Kidney (tissue), 14 donors: ENCODE results near the gene RCAN1. TPM values are rescaled to one million over a fixed set of nuclear protein-coding genes. Genes with fewer than 3 reads are reported as not detected.
"Not testable (repeated sequence)": the region's sequence is repeated elsewhere in the genome, so short reads cannot be mapped to it uniquely, and the experiment has no call there.

Experiments used
- DNase-seq, 5 donors: peaks; one replicate each; pipeline ENCODE4 v3.0.0-alpha.2; 2013 to 2020
- FAIRE-seq: peaks from 2 replicates; lab custom pipeline; 2012; peaks lifted over from hg19 to GRCh38; lab: Jason Lieb, UNC
- H3K27ac ChIP-seq, 2 donors: one replicate each; pipeline ENCODE4 v1.7.0; 2013; ENCODE audit warnings: low read depth in 2 of 2, low read length in 2 of 2, inconsistent platforms in 1 of 2
- H3K27me3 ChIP-seq: one replicate; pipeline ENCODE4 v1.7.1; 2013; ENCODE audit warnings: low read length, inconsistent platforms; ENCODE audit not compliant: control insufficient read depth, insufficient read depth
- H3K36me3 ChIP-seq, 3 donors: one replicate each; pipeline versions ENCODE4 v1.7.0 to v1.7.1; 2013; ENCODE audit warnings: low read length in 3 of 3, control low read depth in 1 of 3, inconsistent platforms in 1 of 3; ENCODE audit not compliant: insufficient read depth in 3 of 3, control insufficient read depth in 2 of 3
- H3K4me1 ChIP-seq, 3 donors: one replicate each; pipeline versions ENCODE4 v1.7.0 to v1.7.1; 2013; ENCODE audit warnings: low read length in 3 of 3, inconsistent platforms in 1 of 3, low read depth in 1 of 3; ENCODE audit not compliant: control insufficient read depth in 2 of 3, insufficient read depth in 2 of 3
- H3K4me3 ChIP-seq, 3 donors: one replicate each; pipeline versions ENCODE4 v1.7.0 to v1.8.1; 2013; ENCODE audit warnings: low read length in 3 of 3, control low read depth in 1 of 3, inconsistent platforms in 1 of 3
- H3K9ac ChIP-seq, 3 donors: one replicate each; pipeline versions ENCODE4 v1.7.0 to v1.7.1; 2013; ENCODE audit warnings: low read length in 3 of 3, control low read depth in 1 of 3, inconsistent platforms in 1 of 3
- H3K9me3 ChIP-seq, 3 donors: one replicate each; pipeline versions ENCODE4 v1.7.0 to v1.7.1; 2013; ENCODE audit warnings: low read length in 3 of 3, control low read depth in 1 of 3, inconsistent platforms in 1 of 3; ENCODE audit not compliant: control insufficient read depth in 2 of 3, insufficient read depth in 1 of 3
- CTCF ChIP-seq: IDR thresholded peaks from 3 replicates; pipeline ENCODE4 v1.5.1; 2012; ENCODE audit warnings: mild to moderate bottlenecking, moderate library complexity, borderline replicate concordance; ENCODE audit not compliant: insufficient read depth; ENCODE audit errors: extremely low read depth
- intact Hi-C: fragments of 100-400 bp; cut with DNase I; formaldehyde crosslinking; loops from one replicate; pipeline ENCODE4 v1.11.1; 2022
- polyA plus RNA-seq: library from polyadenylated mRNA; stranded (reverse); fragments of 350-450 nt; fragmentation: Illumina TruSeq; extraction: RNeasy Lipid Tissue Mini Kit (QIAGEN cat#74804); gene quantifications from one replicate; pipeline ENCODE4 v1.2.3, GENCODE V29; 2014; ENCODE audit warnings: low read depth, low replicate concordance; ENCODE audit not compliant: insufficient read depth
- total RNA-seq: library from RNA; stranded (reverse); fragmentation: NEBNext Ultra II Directional; extraction: Animal tissue kit (Norgen Biotek cat#: 25700); gene quantifications from one replicate; pipeline ENCODE4 v1.2.1, GENCODE V29; 2021
- donor health status: control.
- donor health status: control.
- donor health status: control.
- donor health status: control.
- donor health status: control.
- donor health status: DM: yes; HTN: yes; CAD: no.
- donor health status: Normal renal cell carcinoma (clear cell type).

RCAN1 gene
- total and polyA plus RNA-seq, 2 donors from 2014 or later = 31.3 to 55.3 TPM

DNA sequence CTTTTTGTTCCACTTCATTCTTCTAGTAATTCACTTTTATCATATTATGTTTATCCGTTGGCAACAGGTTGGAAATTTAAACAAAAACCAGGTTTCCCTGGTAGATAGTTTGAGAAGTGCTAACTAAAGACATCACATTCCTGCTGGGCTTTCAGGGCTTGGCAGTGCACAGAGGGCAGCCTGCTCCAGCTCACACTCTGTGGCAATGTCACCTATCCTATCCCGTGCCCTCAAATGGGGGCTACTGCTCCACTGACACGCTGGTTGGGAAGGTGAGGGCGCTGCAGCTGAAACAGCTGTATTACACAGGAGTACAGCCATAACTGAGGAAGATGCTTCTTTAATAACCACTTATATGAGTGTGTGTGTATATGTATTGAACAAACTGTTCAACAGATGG is 49.7 kb downstream of the RCAN1 start:
- FAIRE-seq (no peak), DNase-seq (no peak)
- H3K9ac ChIP-seq = no peak overlapping the region
- H3K9me3 ChIP-seq = no peaks in the 10 kb centered on the region
- no peaks in the 10 kb centered on the region for H3K36me3 ChIP-seq
- TF ChIP-seq CTCF = no peak
- intact Hi-C loops = no loop called here
- H3K4me3 ChIP-seq = no peak overlapping the region
- no peaks in the 10 kb centered on the region for H3K4me1 ChIP-seq
- H3K27ac ChIP-seq = no peak overlapping the region
- H3K27me3 ChIP-seq = no peaks in the 10 kb centered on the region

DNA sequence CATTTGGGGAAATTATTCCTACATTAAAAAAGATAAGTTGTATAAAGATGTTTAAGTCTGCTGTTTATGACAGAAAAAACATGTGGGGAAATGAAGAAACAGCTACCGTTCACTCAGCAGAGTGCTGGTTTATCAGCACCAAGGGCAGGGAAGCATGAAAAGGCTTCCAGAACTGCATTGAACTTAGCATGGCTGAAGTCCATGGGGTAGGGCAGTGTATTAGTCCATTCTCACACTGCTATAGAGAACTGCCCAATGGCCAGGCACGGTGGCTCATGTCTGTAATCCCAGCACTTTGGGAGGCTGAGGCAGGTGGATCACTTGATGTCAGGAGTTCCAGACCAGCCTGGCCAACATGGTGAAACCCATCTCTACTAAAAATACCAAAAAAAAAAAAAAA is 51.5 kb downstream of the RCAN1 start:
- intact Hi-C loops, FAIRE-seq, H3K27me3 ChIP-seq, H3K9ac ChIP-seq, H3K4me1 ChIP-seq, H3K27ac ChIP-seq, H3K36me3 ChIP-seq, DNase-seq, H3K9me3 ChIP-seq, H3K4me3 ChIP-seq: not testable (repeated sequence)

GRCh38 chr21:34561806-34562205 is 53.1 kb downstream of the RCAN1 start:
- DNase-seq (no peak), FAIRE-seq (no peak)
- no peaks in the 10 kb centered on the region for H3K36me3 ChIP-seq
- TF ChIP-seq CTCF = no peak
- no peak overlapping the region for H3K27ac ChIP-seq
- no peaks in the 10 kb centered on the region for H3K27me3 ChIP-seq
- no peaks in the 10 kb centered on the region for H3K4me1 ChIP-seq
- no peak overlapping the region for H3K4me3 ChIP-seq
- H3K9me3 ChIP-seq = no peaks in the 10 kb centered on the region
- intact Hi-C loops = no loop called here
- no peak overlapping the region for H3K9ac ChIP-seq

DNA sequence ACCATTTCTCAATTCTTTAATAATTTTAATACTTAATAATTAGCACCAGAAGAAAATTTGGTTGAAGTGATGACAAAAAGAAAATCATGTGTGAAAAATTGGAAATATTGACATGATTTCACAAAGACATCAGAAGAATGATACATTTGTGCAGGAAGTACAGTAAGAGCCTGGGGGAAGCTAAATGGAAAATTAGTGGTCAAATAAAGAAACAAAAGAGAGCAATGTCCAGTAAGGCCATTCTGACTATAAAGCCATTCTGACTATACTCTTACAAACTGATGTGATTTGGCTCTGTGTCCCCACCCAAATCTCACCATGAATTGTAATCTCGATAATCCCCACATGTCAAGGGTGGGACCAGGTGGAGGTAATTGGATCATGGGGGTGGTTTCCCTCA is 54.3 kb downstream of the RCAN1 start:
- DNase-seq = no peak
- intact Hi-C loops = no loop called here
- no peak for FAIRE-seq

More for the DNA sequence above, 54.3 kb downstream of the RCAN1 start:
- no peak for TF ChIP-seq CTCF
- Histone ChIP-seq H3K4me1 (no peaks in the 10 kb centered on the region), H3K4me3 (no peak overlapping the region), H3K36me3 (no peaks in the 10 kb centered on the region), H3K27ac (no peak overlapping the region), H3K27me3 (no peaks in the 10 kb centered on the region), H3K9me3 (no peaks in the 10 kb centered on the region), H3K9ac (no peak overlapping the region)
